GM20000 (cell line): ENCODE measurements around the gene COL6A3.

ENCODE experiments used
- DNase-seq: peaks from one replicate; pipeline ENCODE4 v3.0.0; 2012; ENCODE audit warnings: low spot score
- CTCF ChIP-seq: IDR thresholded peaks from 2 replicates; pipeline ENCODE4 v1.5.1; 2012; ENCODE audit warnings: mild to moderate bottlenecking, control low read depth; ENCODE audit errors: extremely low read depth, missing control alignments

COL6A3 gene

GRCh38 chr2:237431372-237431771 lies 17.4 kb upstream of the COL6A3 start:
- DNase-seq: no peak
- TF ChIP-seq CTCF: no peak

- DNase-seq: no peak
- no peak for TF ChIP-seq CTCF
Observed at GRCh38 chr2:237430861-237431260, 16.9 kb upstream of the COL6A3 start.

DNA sequence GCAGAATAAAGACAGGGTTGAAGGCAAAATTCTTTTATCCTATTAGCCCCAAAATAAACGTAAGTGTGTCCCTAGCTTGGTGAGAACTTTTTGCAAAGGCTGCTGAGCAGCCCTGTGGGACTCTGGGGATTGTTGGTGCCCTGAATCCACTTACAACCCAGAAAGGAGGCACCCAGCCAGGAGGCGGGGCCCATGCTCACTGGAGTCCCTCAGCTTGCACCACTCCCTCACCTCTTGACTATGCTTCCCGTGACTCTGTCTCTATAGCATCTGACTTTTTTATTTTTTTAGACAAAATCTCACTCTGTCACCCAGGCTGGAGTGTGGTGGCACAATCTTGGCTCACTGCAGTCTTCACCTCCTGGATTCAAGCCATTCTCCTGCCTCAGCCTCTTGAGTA lies 15.8 kb upstream of the COL6A3 start:
- TF ChIP-seq CTCF: no peak

DNA sequence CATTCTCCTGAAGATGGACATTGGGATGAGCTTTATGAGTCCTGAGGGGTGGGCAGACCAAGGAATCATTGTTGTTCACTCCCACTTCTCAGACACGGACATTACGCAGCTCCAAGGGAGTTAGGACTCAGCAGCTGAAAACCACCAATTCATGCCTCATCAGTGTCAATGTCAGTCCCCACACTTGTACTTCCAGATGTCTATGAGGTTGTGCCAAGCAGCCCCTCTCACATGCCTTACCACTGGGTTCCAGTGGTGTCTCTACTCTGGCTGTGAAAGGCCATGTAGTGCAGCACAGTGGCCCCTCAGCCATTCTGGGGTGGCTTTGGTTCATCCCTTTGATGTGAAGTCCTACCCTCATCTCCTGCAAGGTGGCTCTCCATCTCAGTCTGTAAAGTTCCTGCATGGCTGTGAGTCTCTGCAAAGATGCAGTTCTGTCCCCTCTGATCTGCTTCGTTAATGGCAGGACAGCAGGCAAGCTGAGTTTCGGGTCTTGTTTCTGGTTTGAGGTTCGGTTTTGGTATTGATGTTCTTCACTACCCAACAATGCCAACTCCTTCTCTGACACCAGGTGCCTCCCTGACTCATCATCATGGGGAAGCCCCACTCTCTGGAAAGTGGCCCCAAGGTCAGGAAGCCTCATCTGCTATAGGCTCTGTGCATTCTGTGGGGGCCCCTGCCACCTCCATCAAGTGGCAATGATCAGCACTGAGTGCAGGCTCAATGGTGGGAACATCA lies 14.0 kb upstream of the COL6A3 start:
- TF ChIP-seq CTCF: no peak
- DNase-seq: no peak

More for the DNA sequence above, 15.8 kb upstream of the COL6A3 start:
- DNase-seq: no peak

- no peak for DNase-seq
- TF ChIP-seq CTCF: no peak
Observed at GRCh38 chr2:237426517-237426916, 12.6 kb upstream of the COL6A3 start.

DNA sequence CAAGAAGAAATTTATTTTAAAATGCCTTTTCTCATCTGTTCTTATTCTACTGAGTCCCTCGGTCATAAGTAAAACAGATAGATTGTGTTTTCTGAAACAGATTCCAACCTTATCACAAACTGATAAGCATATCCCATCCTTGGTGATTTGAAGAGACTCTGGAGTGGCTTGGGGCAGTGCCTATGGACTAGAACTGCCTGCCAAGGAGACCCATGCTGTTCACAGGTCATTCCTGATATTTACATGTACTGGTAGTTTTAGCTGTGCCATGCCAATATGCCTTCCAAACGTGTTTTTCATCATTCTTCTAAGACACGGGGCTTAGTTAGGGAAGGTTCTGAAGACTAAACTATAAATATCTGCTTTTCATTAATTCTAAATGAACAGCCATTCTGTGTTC lies 11.4 kb upstream of the COL6A3 start:
- no peak for TF ChIP-seq CTCF

GRCh38 chr2:237424544-237424943 lies 10.6 kb upstream of the COL6A3 start:
- TF ChIP-seq CTCF: no peak
- no peak for DNase-seq

More for the DNA sequence above, 11.4 kb upstream of the COL6A3 start:
- no peak for DNase-seq
